Endothelial cell of umbilical vein (primary cell): ENCODE results near the gene DAPK3. TPM values are rescaled to one million over a fixed set of nuclear protein-coding genes. Genes with fewer than 3 reads are reported as not detected.

ENCODE experiments used
- BruUV-seq: library from RNA; stranded (reverse); fragments of 400-500 nt; replicated peaks from 2 replicates; lab custom pipeline; 2021; lab: Mats Ljungman, UMichigan
- CTCF ChIA-PET: fragments of 300-600, 350-600 bp; sonication (Branson Sonifier 250); formaldehyde crosslinking; loops from one replicate; lab custom pipeline; 2021; ENCODE audit warnings: antibody characterized with exemption, inconsistent platforms; lab: Charles Lee
- POLR2A ChIA-PET: fragments of 300-600, 350-600 bp; sonication (Branson Sonifier 250); formaldehyde crosslinking; loops from one replicate; lab custom pipeline; 2021; ENCODE audit warnings: antibody characterized with exemption, inconsistent platforms; lab: Charles Lee
- DNase-seq: peaks from one replicate; pipeline ENCODE4 v3.0.0-alpha.2; 2011; ENCODE audit warnings: low read depth, low spot score
- FAIRE-seq: peaks from 2 replicates; lab custom pipeline; 2011; peaks lifted over from hg19 to GRCh38; lab: Jason Lieb, UNC
- H2AFZ ChIP-seq: 2 replicates; pipeline ENCODE4 v1.6.0; 2012; ENCODE audit warnings: low read depth, low read length, control low read depth, inconsistent platforms
- H3K27ac ChIP-seq: 2 replicates; pipeline ENCODE4 v1.5.1; 2011; ENCODE audit warnings: low read depth, mild to moderate bottlenecking, control low read depth, low read length, moderate library complexity; ENCODE audit not compliant: insufficient read depth
- H3K27me3 ChIP-seq, 2 experiments: 2 replicates each; pipeline versions ENCODE4 v1.6.0 to v1.6.1; 2011; ENCODE audit warnings: low read length in 2 of 2, mixed read lengths in 1 of 2; ENCODE audit not compliant: control insufficient read depth in 2 of 2, insufficient read depth in 2 of 2
- H3K36me3 ChIP-seq, 2 experiments: 2 replicates in 1 of 2; 3 replicates in 1 of 2; pipeline ENCODE4 v1.5.1; 2011; ENCODE audit warnings: low read length in 2 of 2, mild to moderate bottlenecking in 1 of 2, moderate library complexity in 1 of 2; ENCODE audit not compliant: control insufficient read depth in 2 of 2, insufficient read depth in 2 of 2; ENCODE audit errors: extremely low read depth in 1 of 2
- H3K4me1 ChIP-seq: 3 replicates; pipeline ENCODE4 v1.5.1; 2011; ENCODE audit warnings: mild to moderate bottlenecking, low read length; ENCODE audit not compliant: control insufficient read depth, insufficient read depth; ENCODE audit errors: extremely low read depth
- H3K4me2 ChIP-seq: 2 replicates; pipeline ENCODE4 v1.6.1; 2011; ENCODE audit warnings: low read length, control low read depth, mixed read lengths; ENCODE audit not compliant: insufficient read depth
- H3K4me3 ChIP-seq, 3 experiments: fragments of 200-600 bp in 1 of 3; sonication (generic), shearing (Covaris generic) in 1 of 3; replicated peaks in 1 of 3; 2 replicates each; pipeline ENCODE4 v1.5.1; 2011 to 2016; ENCODE audit warnings: control low read depth in 3 of 3, low read length in 3 of 3, mild to moderate bottlenecking in 2 of 3, inconsistent platforms in 1 of 3, low read depth in 1 of 3, moderate library complexity in 1 of 3; ENCODE audit not compliant: insufficient read depth in 1 of 3
- H3K79me2 ChIP-seq: 2 replicates; pipeline ENCODE4 v1.6.0; 2012; ENCODE audit warnings: low read length, inconsistent platforms; ENCODE audit not compliant: control insufficient read depth, insufficient read depth
- H3K9ac ChIP-seq: replicated peaks from 2 replicates; pipeline ENCODE3; 2011; ENCODE audit warnings: low read length, control low read depth; ENCODE audit not compliant: insufficient read depth; ENCODE audit errors: extremely low read depth
- H3K9me1 ChIP-seq: replicated peaks from 3 replicates; pipeline ENCODE4 v1.6.0; 2011; ENCODE audit warnings: mild to moderate bottlenecking, low read length; ENCODE audit not compliant: control insufficient read depth, insufficient read depth; ENCODE audit errors: extremely low read depth
- H3K9me3 ChIP-seq: replicated peaks from 2 replicates; pipeline ENCODE4 v1.5.1; 2012; ENCODE audit warnings: low read length, inconsistent platforms; ENCODE audit not compliant: control insufficient read depth, insufficient read depth
- H4K20me1 ChIP-seq: replicated peaks from 2 replicates; pipeline ENCODE3; 2011; ENCODE audit warnings: mild to moderate bottlenecking, low read length; ENCODE audit not compliant: control insufficient read depth, insufficient read depth; ENCODE audit errors: extremely low read depth
- EZH2 ChIP-seq: IDR thresholded peaks from 2 replicates; pipeline ENCODE4 v1.6.1; 2012; ENCODE audit warnings: borderline replicate concordance, low read depth, mild to moderate bottlenecking, moderate library complexity, low read length, inconsistent platforms; ENCODE audit not compliant: severe bottlenecking
- FOS ChIP-seq: IDR thresholded peaks from 2 replicates; pipeline ENCODE4 v1.6.1; 2011; ENCODE audit warnings: mild to moderate bottlenecking, low read length, moderate library complexity, borderline replicate concordance; ENCODE audit not compliant: insufficient read depth
- GATA2 ChIP-seq: IDR thresholded peaks from 2 replicates; pipeline ENCODE4 v1.7.0; 2011; ENCODE audit warnings: low read depth, mild to moderate bottlenecking, moderate library complexity, mixed read lengths, low read length; ENCODE audit not compliant: insufficient read length, insufficient read depth
- JUN ChIP-seq: IDR thresholded peaks from 2 replicates; pipeline ENCODE4 v1.6.1; 2011; ENCODE audit warnings: borderline replicate concordance, low read depth; ENCODE audit not compliant: insufficient read length, insufficient read depth
- MYC ChIP-seq: IDR thresholded peaks from one replicate; pipeline ENCODE4 v1.6.1; 2011; ENCODE audit warnings: mild to moderate bottlenecking, low read depth, low read length
- POLR2A ChIP-seq: IDR thresholded peaks from 2 replicates; pipeline ENCODE4 v1.6.1; 2012; ENCODE audit warnings: low read depth, mild to moderate bottlenecking, control low read depth, low read length
- POLR2AphosphoS5 ChIP-seq: IDR thresholded peaks from 2 replicates; pipeline ENCODE4 v1.6.1; 2012; ENCODE audit warnings: low read depth, mild to moderate bottlenecking, control low read depth, low read length, moderate library complexity; ENCODE audit not compliant: insufficient read depth
- dilution Hi-C: fragments of 300-500 bp; cut with MboI; formaldehyde crosslinking; loops from one replicate; pipeline ENCODE4 v1.15.0; 2019; ENCODE audit warnings: low sequenced_read_pairs; ENCODE audit not compliant: extremely low pct_ligation_motif_present
- intact Hi-C: fragments of 100-400 bp; cut with micrococcal nuclease; formaldehyde crosslinking; loops from one replicate; pipeline ENCODE4 v1.10.0; 2022
- polyA plus RNA-seq, 4 experiments: library from polyadenylated mRNA; depleted of rRNA in 3 of 4; stranded (reverse) in 3 of 4; unstranded in 1 of 4; fragments of >200 nt; gene quantifications; 2 replicates each; pipeline versions ENCODE4 v1.2.1 to v1.2.3, GENCODE V29; 2011 to 2012; ENCODE audit warnings: missing spikeins in 1 of 4
- total RNA-seq: library from RNA; stranded (reverse); gene quantifications from 2 replicates; pipeline ENCODE4 v1.2.3, GENCODE V29; 2021
- TF ChIP-seq, protein P1 (sequence below), 2 donors: IDR thresholded peaks; 1 replicate in 1 of 2; 2 replicates in 1 of 2; pipeline ENCODE4 v1.5.1; 2011; ENCODE audit warnings: low read length in 2 of 2, mild to moderate bottlenecking in 2 of 2, moderate library complexity in 2 of 2, control low read depth in 1 of 2, inconsistent platforms in 1 of 2, low read depth in 1 of 2; ENCODE audit not compliant: insufficient read depth in 1 of 2; ENCODE audit errors: extremely low read depth in 1 of 2
- TF ChIP-seq, protein P2 (sequence below): IDR thresholded peaks from 2 replicates; pipeline ENCODE4 v1.6.1; 2011; ENCODE audit not compliant: insufficient read depth, insufficient read length

Gene DAPK3
- total and polyA plus RNA-seq, 2 donors (not counting 3 experiments of a cell fraction or from before 2014, with no cell fraction given): 157 to 175 TPM

DNA sequence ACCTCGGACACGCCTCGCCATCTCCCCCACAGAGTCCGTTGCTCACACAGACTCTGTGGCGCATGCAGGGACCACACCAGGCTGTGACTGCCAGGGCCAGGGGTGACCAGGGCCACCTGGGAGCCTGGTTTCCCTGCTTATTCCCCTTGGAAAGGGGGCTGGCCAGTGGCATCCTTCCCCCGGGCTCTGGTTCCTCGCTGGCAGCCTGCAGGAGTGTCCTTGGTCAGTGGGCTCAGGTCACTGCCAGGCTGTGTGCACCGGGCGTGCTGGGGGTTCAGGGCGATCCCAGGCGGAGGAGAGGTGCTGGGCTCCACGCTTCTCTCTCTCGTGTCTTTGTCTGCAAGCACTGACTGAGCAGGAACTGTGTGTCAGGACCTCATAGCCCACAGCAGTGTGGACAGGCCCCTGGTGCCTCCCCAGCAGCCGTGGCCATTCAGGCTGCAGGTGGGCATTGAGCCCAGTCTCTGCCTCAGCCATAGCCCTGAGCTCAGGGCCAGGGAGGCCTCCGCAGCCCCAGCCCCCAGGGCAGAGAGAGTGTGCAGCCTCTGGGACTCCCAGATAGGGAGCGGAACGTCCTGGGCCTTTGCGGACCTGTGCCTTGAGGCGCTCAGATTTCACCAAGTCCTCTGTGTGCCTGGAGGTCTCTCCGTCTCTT is 43.1 kb upstream of the DAPK3 start:
- Histone ChIP-seq H3K9me3 (no peaks in the 10 kb centered on the region), H3K79me2 (peaks cover 36% of the 10 kb centered on the region), H3K27me3 (no peaks in the 10 kb centered on the region), H2AFZ (no peak overlapping the region), H3K4me2 (no peak overlapping the region), H3K9me1 (no peaks in the 10 kb centered on the region), H4K20me1 (no peaks in the 10 kb centered on the region), H3K27ac (no peak overlapping the region), H3K9ac (no peak overlapping the region), H3K4me1 (peaks cover under 1% of the 10 kb centered on the region), H3K36me3 (peaks cover 2 to 46% of the 10 kb centered on the region in 2 experiments), H3K4me3 (no peak overlapping the region)
- no peak for DNase-seq
- TF ChIP-seq MYC (no peak), FOS (no peak), POLR2A (no peak), POLR2AphosphoS5 (no peak), JUN (no peak), GATA2 (no peak), EZH2 (no peak)
- TF ChIP-seq, protein P1, sequence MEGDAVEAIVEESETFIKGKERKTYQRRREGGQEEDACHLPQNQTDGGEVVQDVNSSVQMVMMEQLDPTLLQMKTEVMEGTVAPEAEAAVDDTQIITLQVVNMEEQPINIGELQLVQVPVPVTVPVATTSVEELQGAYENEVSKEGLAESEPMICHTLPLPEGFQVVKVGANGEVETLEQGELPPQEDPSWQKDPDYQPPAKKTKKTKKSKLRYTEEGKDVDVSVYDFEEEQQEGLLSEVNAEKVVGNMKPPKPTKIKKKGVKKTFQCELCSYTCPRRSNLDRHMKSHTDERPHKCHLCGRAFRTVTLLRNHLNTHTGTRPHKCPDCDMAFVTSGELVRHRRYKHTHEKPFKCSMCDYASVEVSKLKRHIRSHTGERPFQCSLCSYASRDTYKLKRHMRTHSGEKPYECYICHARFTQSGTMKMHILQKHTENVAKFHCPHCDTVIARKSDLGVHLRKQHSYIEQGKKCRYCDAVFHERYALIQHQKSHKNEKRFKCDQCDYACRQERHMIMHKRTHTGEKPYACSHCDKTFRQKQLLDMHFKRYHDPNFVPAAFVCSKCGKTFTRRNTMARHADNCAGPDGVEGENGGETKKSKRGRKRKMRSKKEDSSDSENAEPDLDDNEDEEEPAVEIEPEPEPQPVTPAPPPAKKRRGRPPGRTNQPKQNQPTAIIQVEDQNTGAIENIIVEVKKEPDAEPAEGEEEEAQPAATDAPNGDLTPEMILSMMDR (IDR thresholded peaks at IDR 0.05; ENCODE audit: extremely low read depth in 1 of 2, insufficient read depth in 1 of 2, low read depth in 1 of 2, low read length in 2 of 2): no peak
- TF ChIP-seq, protein P2, sequence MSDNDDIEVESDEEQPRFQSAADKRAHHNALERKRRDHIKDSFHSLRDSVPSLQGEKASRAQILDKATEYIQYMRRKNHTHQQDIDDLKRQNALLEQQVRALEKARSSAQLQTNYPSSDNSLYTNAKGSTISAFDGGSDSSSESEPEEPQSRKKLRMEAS: no peak
- dilution Hi-C loops (no loop called here), intact Hi-C loops (no loop called here)
- no TSS peak for BruUV-seq
- ChIA-PET CTCF (no interaction called here), POLR2A (no interaction called here)
- FAIRE-seq: no peak
